Inflammatory macrophage treated with lipopolysaccharide for 4 hours (primary cell): Measurements from ENCODE around the gene CAPZA2.
"Not testable (repeated sequence)": the region's sequence is repeated elsewhere in the genome, so short reads cannot be mapped to it uniquely, and the experiment has no call there.

Experiments used
- DNase-seq: peaks from one replicate; pipeline ENCODE4 v3.0.0-alpha.2; 2020

The CAPZA2 gene

DNA sequence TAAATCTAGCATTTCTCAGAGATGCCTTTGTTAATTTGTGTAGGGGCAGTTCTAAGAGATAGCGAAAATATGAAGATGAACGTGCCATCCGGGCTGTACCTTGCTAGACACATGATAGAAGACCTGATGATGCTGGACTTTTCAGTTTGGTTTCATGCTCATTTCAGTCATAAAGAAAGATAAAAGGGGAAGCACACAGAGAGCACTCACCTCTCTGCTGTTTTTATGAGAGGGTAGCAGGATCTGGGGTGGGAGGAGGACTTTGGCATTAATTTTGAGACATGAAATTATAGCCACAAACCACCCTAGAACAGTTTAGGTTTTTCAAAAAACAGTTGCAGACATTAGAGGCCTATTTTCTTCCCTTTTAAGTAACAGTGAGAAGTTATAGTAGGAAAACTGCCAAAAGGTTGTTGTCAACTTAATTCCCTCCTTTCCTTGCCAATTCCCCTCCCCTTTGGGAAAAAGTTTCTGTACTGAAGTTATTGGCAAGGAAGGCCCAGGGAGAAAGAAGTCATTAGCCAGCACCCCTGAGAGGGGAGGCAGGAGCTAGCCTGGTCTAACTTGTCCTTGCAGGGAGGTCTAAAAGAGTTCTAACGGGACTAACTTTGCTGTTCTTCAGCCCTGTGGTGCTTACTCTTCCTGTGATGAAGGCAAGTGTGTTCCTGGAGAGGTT lies 93.6 kb downstream of the CAPZA2 start:
- peak; percentile 21 for DNase-seq

GRCh38 chr7:116956477-116956804 lies 94.1 kb downstream of the CAPZA2 start:
- no peak for DNase-seq

- DNase-seq, result no peak
Observed at GRCh38 chr7:116957874-116958273, 95.5 kb downstream of the CAPZA2 start.

DNA sequence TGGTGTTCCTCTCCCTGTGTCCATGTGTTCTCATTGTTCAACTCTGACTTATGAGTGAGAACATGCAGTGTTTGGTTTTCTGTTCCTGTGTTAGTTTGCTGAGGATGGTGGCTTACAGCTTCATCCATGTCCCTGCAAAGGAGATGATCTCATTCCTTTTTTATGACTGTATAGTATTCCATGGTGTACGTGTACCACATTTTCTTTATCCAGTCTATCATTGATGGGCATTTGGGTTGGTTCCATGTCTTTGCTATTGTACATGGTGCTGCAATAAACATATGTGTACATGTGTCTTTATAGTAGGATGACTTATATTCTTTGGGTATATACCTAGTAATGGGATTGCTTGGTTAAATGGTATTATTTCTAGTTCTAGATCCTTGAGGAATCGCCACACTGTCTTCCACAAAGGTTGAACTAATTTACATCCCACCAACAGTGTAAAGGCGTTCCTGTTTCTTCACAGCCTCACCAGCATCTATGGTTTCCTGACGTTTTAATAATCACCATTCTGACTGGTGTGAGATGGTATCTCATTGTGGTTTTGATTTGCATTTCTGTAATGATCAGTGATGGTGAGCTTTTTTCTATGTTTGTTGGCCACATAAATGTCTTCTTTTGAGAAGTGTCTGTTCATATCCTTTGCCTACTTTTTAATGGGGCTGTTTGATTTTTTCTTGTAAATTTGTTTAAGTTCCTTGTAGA lies 99.7 kb downstream of the CAPZA2 start:
- DNase-seq, result not testable (repeated sequence)

DNA sequence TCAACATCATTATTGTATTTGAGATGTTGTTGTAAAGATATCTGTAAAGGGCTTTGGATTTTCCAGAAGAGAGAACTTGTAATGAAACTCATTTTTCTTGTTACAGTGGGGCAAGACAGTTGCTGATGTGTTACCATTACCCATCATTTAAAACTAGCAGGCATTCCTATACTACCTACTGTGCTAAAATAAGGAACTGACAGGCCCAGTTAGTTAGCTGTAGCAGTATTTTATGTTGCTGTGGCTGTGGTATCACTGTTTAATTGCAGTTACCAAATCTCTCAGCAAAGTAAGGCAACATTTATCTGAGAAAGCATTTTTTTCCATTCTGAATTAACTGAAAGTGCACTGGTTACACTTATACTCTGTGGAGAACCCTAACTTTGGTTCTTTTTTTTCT lies 100.8 kb downstream of the CAPZA2 start:
- no peak for DNase-seq

DNA sequence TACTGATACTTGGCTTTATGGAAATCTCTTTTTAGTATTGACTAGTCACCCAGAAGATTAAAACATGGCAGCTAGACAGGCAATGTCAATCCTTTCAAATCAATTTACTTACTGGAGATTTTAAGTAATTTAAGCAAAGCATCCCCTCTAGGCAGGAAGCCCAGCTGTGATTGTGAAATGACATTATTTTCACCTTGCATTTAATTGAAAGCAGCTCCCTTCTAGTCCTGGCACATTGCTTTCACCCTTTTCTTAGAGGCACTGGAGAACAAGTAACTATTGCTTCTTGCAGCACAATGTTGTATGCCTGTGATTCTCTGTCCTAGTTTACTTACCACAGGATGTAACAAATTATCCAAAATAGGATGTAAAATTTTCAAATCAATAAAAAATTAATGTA lies 104.2 kb downstream of the CAPZA2 start:
- no peak for DNase-seq

DNA sequence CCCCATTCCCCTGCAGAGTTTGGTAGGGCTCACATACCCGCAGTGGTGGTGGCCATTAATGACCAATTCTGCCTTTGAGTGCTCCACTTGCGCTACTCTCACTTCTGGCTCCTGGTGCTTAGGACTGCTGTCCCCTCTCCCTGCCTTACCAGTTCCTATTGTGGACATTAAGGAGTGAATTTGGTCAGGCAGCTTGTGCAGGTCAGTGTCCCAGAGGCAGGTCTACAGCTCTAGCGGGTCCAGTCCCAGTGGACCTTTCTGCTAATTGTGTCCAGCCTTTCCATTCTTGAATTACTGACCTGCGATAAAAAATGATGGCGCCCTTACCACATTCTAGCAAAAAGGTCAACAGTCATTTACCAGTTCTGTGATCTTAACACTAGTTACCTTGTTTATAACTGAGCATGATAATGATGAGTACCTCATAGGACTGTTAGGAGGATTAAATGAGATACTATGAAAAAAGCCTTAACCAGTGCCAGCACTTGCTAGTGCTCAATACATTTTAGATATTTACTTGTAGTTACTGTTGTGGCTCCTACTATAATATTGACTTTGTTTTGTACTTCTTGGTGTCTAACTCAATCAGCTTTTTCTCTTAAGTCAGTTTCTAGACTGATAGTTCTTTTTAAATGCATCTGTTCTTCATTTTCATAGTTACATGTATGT lies 105.0 kb downstream of the CAPZA2 start:
- DNase-seq, result no peak

- no peak for DNase-seq
Observed at GRCh38 chr7:116967983-116968382, 105.6 kb downstream of the CAPZA2 start.

- no peak for DNase-seq
Observed at GRCh38 chr7:116968631-116969030, 106.2 kb downstream of the CAPZA2 start.

- no peak for DNase-seq
Observed at GRCh38 chr7:116969371-116969902, 107.0 kb downstream of the CAPZA2 start.

DNA sequence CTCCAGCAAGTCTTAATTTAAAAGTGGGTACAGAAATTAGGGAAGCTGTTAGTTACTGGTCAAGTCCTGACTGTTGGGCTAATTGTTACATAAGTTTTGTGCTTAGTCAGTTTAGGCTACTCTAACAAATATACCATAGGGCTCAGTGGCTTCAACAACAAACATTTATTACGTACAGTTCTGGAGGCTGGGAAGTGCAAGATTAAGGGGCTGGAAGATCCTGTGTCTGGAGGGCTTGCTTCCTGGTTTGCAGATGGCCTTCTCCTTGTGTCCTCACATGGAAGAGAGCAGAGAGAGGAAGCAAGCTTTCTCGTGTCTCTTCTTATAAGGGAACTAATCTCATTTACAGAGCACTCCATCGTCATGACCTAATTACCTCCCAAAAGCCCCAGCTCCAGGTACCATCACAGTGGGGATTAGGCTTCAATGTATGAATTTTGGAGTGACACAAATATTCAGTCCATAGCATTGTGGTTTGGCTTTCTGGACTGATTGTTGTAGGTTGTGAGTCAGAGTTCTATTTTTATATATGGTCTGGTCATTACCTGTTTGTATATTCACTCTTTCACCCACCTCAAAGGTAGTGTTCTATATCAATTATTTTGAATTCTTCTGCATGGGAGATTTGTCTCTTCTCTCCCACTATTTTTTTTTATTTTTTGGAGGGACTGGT lies 108.0 kb downstream of the CAPZA2 start:
- peak; percentile 52 for DNase-seq

DNA sequence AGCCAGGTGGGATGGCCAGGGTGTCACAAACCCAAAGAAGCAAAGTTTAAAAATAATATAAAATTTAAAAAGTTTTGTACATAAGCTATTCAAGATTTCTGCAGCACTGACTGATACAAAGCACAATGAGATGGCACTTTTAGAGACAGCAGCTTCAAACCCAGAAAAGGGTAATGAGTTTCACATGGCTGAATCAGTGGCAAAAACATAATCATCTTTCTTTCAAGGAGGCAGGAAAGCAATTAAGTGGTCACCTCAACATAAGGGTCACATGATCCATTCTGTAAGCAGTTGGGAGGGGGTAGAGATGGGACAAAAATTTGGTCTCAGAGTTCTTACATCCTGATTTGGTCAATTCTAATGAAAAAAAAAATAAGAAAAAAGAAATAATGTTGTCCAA lies 108.8 kb downstream of the CAPZA2 start:
- not testable (repeated sequence) for DNase-seq
